GM12872 (cell line): ENCODE data around the gene GGCX.

Source experiments
- TF ChIP-seq, protein P1 (sequence below): IDR thresholded peaks from 3 replicates; pipeline ENCODE4 v1.5.1; 2011; ENCODE audit warnings: low read depth, mild to moderate bottlenecking, low read length, moderate library complexity; ENCODE audit not compliant: insufficient read depth

Gene GGCX

DNA sequence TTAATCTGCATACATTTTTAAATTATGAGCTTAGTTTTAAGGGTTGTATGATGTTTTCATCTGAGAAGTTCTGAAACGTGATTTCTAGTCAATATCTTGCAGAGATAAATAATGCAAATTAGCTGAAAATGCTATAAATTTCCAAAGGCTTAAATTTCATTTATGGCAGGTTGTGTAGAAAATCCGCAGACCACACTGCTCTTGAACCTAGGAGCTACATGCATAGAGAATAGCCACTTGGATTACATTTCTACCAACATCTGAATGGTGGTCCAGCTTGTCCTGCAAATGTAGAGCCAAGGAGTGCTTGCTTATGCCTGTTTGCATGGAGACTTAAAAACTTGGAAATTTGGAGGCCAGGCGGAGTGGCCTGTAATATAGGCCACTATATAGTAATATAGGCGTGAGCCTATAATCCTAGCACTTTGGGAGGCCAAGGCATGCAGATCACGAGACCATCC is 15.5 kb downstream of the GGCX start:
- TF ChIP-seq, protein P1, sequence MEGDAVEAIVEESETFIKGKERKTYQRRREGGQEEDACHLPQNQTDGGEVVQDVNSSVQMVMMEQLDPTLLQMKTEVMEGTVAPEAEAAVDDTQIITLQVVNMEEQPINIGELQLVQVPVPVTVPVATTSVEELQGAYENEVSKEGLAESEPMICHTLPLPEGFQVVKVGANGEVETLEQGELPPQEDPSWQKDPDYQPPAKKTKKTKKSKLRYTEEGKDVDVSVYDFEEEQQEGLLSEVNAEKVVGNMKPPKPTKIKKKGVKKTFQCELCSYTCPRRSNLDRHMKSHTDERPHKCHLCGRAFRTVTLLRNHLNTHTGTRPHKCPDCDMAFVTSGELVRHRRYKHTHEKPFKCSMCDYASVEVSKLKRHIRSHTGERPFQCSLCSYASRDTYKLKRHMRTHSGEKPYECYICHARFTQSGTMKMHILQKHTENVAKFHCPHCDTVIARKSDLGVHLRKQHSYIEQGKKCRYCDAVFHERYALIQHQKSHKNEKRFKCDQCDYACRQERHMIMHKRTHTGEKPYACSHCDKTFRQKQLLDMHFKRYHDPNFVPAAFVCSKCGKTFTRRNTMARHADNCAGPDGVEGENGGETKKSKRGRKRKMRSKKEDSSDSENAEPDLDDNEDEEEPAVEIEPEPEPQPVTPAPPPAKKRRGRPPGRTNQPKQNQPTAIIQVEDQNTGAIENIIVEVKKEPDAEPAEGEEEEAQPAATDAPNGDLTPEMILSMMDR: no peak

DNA sequence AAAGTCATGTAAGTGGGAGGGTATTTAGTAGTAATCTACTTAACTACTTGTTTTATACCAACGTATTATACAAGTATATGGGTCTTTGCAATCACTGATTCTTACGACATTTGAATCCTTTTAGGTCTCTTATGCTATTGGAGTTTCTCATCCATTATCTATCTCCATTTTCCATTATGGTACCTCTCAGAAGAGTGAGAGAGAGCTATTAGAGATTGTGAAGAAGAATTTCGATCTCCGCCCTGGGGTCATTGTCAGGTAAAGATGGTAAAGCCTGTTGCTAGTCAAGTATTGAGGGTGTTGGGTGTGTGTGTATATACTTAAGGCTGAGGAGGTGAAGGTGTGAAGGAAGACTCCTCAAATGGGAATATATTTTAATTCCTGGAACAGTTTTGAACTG is 18.5 kb downstream of the GGCX start:
- TF ChIP-seq, protein P1: no peak

DNA sequence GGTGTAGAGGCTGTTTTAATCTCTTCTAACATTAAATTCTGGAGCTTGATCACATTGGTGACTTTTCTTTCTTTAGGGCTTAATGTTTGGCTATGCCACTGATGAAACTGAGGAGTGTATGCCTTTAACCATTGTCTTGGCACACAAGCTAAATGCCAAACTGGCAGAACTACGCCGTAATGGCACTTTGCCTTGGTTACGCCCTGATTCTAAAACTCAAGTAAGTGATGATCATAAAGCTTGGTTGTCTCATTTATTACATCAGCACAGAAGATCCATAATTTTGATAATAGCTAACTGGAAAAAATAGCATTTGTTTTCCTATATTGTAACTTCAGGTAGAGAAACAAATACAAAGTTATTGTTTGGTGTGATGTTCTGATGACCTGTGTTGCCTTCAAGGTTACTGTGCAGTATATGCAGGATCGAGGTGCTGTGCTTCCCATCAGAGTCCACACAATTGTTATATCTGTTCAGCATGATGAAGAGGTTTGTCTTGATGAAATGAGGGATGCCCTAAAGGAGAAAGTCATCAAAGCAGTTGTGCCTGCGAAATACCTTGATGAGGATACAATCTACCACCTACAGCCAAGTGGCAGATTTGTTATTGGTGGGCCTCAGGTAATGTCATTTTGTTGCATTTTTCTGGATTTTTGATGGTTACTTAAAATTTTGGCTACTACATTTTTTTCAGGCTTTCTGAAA is 19.4 kb downstream of the GGCX start:
- TF ChIP-seq, protein P1: no peak

DNA sequence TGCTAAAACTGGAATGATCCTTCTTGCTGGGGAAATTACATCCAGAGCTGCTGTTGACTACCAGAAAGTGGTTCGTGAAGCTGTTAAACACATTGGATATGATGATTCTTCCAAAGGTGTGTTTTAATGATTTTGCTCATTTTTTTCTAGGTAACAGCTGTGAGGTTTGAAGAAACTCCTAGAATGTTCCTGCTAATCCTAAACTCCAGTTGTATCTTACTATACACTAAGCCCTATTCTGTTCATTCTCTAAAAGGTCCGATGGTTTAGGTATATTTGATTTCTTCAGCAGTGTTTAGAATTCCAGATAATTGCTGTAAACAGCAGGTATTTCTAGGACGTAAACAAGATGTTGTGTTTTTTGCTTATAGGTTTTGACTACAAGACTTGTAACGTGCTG is 20.0 kb downstream of the GGCX start:
- TF ChIP-seq, protein P1: no peak

DNA sequence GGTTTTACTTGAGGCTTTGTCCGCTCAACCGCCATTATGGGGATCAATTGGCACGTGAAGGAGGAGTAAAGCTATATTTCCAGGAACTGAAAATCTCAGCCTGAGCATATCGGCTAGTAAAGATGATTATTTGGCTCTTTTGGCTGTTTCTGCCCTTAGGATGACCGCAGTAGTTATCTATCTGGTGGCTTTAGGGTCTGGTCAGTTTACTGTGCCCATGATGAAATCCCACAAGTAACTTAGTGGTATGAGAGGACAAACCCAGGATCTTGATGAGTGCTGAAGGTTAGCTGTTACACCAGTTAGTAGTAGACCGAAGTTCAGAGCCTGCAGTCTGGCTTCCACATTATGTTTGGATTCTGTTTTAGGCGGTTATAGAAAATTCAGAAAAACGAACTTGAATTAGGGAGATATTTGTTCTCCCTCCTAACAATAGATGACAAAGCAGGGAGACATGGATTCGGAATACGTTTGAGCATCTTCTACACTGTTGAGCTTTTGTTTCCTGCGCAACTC is 21.1 kb downstream of the GGCX start:
- TF ChIP-seq, protein P1: no peak

DNA sequence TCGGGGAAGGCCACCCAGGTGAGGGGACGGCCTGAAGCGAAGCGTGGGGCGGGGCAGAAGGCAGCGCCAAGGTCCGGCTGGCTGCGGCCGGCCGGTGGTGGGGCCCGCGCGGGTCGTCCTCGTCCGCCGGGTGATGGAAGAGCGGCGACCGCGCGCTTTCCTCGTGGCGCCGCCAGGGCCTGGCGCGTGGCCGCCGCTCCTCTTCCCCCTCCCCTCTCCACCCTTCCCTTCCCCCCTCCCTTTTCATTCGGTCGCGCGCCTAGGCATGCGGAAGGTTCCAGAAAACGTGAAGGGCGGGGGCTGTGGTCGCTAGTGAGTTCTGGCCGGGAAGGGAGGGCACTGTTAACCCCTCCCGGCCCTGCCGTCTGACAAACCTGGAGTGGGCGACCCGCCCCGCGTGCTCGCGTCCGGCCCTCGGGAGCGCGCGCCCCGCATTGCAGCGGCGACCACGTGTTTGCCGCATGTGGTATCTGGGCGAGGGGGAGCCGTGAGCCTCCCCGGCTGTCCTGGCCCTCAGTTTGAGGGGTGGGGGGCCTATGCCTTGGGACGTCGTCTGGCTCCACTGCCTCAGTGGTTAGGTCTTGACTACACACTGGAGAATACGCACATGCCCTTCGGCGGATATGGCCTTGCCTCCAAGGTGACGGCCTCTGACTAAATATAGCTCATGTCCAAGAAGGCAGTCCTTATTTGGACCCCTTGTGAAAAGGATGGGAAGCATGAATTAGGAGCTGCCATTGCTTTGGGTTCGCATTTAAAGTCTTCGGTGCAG is 21.7 kb downstream of the GGCX start:
- TF ChIP-seq, protein P1: no peak

DNA sequence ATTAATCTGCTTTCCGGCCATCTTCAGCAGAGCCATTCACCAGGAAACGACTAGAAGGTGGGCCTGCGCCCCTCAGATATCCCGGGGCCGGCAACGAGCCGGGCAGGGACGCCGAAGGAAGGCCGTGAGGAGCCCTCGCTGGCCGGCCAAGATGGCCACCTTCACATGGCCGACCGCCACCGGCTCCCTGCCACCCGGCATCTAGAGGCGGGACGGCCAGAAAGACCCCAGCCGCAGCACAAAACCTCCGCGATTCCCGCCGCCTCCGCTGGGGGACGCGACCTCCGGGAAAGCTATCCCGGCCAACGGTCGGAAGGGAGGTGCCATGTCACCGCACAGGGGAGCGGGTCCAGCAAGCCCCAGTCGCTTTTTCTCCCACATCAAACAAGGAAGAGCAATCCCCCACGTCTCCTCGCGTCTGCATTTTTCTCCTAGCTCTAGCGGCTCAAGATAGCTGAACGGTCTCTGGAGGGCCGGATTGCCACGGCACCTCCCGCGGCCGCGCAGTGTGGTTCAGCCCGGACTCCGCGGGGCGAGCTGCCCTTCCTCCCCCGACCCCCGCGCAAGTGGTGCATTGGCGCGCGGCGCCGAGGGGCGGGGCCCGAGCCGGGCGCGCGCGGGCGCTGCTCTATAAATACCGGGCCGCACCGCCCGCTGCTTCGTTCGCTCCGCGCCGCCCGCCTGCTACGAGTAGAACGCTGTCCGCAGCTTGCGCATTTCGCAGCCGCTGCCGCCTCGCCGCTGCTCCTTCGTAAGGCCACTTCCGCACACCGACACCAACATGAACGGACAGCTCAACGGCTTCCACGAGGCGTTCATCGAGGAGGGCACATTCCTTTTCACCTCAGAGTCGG is 22.6 kb downstream of the GGCX start, which contains the start of gene MAT2A:
Gene MAT2A, plus strand, starts transcription at position 662 of the 854 bp plus-strand sequence. Its CDS starts 120 bp downstream, at position 782.
- TF ChIP-seq, protein P1: peak; percentile 84
